Stimulated activated CD4-positive, alpha-beta T cell treated with anti-CD3 and anti-CD28 coated beads, Interleukin-2, amount 100 ng/mL, for 48 hours (primary cell): ENCODE results near the gene TCEA2.
A peak's percentile ranks its signal among the peaks of the same experiment; 100 is the strongest.

Source experiments
- DNase-seq, 2 donors: peaks; one replicate each; pipeline ENCODE4 v3.0.0-alpha.2; 2020

Gene TCEA2

DNA sequence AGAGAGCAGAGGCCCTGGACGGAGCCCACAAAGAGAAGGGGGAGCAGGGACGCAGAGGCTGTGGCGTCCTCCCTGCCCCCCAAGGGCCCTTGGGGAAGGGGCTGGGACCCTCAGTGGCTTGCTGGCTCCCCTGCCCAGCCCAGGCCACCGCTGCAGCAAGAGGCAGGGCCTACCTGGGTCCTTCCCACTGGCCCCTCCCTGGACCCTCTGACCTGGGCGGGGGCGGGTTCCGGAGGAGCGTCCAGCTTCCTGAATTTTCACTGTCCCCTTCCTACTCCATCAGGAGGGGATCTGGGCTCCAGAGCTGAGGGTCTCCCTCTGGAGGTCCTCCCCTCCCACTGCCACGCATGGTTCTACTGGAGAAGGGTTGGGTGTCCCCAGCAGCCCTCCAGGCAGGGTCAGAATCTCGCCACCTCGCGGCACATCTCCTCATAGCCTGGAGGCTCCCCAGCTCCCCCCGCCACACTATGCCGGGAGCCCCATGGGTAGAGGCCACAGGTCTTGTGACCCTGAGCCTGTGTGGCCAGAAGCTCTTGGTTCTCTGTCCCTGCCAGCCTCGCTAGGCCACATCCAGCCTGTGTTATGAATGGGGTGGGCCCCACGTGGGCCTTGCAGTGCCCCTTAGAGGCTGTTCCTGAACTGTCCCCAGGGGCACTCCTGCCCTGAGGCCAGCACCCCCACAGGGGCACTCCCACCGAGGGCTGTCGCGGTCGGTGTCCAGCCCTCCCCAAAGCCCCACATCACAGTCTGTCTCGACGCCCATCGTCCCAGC lies 12.6 kb upstream of the TCEA2 start:
- DNase-seq, result no peak

DNA sequence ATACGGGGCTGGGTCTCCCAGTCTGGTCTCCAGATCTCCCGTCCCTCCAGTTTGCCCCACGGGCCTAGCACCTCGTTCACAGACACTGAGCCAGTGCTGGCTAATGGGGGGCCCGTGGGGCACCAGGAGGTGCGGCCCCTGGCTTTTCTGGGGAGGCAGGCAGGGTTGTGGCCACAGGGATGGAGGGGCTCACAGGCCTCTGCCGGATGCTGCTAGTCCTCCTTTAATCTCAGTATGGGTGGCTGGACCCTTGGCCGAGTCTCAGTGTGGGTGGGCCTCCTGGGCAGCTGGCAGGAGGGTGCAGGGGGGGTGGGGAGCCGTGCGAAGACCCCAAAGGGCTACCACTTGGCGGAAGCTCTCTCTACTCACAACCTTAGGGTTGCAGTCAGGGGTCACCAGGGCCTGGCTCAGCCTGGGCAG lies 12.0 kb upstream of the TCEA2 start:
- no peak for DNase-seq

DNA sequence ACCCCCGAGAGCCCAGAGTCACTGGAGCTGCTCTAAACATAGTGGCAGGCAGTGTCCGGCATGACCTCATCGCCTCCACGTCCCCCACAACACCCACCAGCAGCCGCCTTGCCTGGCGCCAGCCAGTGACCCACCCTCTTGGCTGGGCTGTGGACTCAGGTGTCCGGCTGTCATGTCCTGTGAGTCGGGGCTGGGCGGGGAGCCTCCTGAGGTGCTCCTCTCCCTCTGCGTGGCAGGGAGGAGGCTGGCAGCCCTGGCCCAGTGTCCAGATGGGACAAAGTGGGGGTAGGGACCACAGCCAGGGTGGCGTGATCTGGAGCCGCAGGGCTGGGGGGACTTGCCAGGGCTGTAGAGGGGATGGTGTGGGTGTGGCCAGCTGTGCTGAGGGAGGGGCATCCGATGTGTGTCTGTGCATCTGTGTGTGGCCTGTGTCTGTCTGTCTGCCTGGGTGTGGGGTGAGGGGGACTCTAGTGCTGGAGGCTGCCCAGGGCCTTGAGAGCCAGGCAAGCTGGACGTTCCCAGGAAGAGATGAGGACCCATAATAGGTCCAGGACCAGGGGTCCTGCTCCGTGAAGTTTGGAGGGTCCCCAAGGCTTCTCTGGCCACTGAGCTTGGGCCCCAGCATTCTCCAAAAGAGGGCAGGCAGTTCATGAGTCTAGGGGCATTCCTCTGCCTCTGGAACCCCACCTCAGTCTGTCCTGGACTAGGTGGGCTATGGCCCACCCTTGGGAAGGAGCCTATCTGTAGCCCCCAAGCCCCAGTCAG lies 11.3 kb upstream of the TCEA2 start:
- DNase-seq, result no peak

- DNase-seq, result no peak
Measured at GRCh38 chr20:64052326-64052722, 10.7 kb upstream of the TCEA2 start.

GRCh38 chr20:64052987-64053840 lies 9.8 kb upstream of the TCEA2 start:
- DNase-seq, result no peak

- no peak for DNase-seq
Measured at GRCh38 chr20:64053841-64054661, 8.9 kb upstream of the TCEA2 start.

DNA sequence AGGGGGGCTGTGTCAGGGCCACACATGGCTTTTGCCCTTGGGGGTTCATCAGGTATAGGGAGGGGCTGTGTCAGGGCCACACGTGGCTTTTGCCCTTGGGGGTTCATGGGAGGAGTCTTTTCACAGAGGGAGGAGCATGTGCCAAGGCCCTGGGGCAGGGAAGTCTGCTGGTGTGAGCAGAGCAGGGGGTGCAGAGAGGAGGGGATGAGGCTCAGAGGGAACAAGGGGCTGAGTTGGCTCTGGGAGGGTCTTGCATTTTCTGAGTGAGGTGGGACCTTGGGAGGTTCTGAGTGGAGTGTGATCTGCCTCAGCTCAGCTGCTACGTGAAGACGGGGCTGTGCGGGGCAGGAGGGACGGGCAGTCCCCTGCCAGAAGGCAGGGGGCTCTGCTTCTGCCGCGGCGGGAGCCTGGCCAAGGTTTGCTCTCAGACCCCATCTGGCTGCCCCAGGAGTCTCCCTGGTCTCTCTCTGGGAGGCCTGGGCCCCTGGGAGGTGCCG lies 7.6 kb upstream of the TCEA2 start:
- DNase-seq, result no peak

DNA sequence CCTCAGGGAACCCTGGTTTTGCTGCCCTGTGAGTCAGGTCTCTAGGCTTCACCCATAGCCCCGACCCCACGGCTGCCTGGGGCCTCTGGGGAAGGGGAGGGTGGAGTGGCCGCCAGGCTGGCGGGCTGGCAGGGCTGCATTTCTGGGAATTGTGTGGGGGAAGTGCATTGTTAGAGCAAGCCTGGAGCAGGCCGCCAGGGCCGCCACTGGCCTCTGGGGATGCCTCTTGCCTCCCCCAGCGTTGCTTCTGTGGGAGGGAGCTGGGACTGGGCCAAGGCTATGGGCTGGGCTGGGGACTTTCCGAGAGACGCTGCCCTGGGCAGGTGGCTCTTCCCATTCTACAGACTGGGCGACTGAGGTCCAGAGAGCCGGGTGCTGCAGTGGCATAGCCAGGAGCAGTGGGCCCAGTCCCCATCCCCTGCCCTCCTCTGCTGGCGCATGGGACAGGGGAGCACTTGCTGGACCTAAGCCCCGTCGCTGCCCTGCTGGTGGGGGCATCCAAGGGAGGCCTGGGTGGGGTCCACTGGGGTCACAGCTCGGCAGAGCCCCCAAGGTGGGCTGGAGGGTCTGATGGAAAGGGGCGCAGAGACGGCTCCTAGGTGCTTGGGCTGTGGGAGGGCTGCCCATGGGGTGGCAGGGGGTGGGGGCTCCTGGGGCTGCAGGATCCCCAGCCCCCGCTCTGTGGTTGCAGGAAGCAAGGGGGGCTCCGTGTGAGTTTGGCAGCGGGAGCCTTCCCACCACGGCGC lies 6.9 kb upstream of the TCEA2 start:
- DNase-seq, result no peak

DNA sequence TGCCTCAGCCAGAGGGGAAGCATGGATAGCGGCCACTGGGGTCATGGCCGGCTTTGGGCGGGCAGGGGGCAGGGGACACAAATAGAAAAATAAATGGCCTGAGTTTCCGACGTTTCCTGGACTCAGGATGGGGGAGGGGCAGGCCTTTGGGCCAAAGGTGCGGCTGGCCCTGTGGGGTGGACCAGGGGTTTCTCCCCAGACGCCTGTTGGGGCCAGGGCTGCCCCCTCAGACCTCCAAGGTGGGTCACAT lies 6.4 kb upstream of the TCEA2 start:
- DNase-seq, result no peak

GRCh38 chr20:64056889-64057627 lies 5.9 kb upstream of the TCEA2 start:
- no peak for DNase-seq

DNA sequence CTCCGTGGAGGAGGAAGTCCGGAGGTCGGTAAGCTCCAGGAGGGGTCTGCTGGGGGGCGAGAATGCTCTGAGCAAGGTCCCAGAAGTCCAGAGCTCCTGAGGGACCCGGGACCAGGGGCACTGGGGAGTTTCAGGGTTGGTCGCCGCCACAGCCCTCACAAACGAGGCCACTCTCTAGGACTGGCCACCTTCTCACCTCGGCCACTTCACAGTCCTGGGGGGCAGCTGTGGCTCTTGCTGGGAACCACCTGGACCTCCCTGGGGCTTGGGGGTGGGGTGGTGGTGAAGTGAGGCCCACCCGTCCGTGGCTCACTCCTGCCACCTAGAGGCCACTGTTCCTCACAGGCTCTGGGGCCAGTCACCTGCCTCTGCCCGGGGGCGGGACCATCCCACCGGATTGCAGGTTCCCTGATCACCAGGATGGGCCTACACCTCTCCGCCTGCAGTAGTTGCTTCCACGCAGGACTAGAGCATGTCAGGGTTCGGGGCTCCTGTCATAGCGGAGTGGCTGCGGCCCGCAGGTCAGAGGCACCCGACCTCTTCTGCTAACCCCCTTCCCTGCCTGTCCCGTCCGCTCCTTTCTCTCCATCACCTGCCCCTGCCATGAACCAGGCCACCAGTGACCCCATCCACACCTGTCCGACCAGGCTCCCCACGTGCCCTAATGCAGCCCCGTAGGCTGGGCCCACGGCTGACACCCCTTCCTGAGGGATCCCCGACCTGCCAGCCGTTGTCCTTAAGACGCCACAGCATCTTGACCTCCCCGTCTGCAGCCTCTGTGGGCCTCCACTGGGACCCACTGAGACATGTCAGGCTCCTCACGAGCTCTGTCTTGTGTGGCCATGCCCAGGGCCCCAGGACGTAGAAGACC lies 5.1 kb upstream of the TCEA2 start:
- peak; percentile 84 to 90 for DNase-seq

DNA sequence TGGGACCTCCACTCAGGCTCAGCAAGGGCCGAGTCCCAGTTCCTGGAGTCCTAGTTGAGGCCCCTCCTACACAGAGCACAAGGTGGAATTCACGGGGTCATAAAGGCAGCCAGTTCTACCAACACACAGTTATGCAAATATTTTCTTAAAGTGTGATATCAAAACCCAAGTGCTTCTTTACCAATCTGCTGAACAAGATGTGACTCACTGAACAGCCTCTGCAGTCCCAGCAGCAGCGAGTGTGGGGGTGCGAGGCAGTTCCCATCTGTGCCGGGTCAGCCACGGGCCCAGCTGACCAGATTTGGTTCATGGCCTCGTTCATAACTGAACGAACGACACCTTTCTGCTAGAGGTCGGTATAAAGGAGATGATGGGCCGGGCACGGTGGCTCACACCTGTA lies 4.5 kb upstream of the TCEA2 start:
- DNase-seq, result no peak

- no peak for DNase-seq
Measured at GRCh38 chr20:64062276-64062595, 762 bp upstream of the TCEA2 start.

GRCh38 chr20:64063389-64064144 lies 569 bp downstream of the TCEA2 start:
- no peak for DNase-seq

DNA sequence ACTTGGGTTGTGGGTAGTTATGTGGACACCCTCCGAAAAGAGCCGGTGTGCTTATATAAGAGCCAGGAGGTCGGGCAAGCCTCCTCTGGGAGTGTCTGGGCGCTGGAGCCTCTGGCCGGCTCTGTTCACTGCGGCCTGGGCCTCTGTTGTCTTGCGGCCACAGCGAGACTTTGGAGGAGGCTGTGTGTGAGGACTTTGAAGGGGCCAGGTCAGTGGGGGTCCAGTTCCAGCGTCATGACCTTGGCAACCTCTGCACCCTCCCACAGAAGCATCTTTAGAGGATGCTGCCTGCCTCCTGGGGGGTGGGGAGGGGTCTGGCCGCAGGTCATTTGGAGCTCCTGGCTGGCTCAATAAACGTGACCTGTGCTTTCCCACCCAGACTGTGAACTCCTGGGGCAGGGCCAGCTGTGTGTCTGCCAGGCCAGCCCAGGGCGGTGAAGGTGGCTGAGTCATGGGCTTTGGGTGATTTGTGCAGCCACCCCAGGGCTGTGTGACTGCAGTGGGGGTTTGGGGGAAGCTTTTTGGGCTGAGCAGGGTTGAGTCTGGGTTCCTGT lies 1.2 kb downstream of the TCEA2 start:
- no peak for DNase-seq

DNA sequence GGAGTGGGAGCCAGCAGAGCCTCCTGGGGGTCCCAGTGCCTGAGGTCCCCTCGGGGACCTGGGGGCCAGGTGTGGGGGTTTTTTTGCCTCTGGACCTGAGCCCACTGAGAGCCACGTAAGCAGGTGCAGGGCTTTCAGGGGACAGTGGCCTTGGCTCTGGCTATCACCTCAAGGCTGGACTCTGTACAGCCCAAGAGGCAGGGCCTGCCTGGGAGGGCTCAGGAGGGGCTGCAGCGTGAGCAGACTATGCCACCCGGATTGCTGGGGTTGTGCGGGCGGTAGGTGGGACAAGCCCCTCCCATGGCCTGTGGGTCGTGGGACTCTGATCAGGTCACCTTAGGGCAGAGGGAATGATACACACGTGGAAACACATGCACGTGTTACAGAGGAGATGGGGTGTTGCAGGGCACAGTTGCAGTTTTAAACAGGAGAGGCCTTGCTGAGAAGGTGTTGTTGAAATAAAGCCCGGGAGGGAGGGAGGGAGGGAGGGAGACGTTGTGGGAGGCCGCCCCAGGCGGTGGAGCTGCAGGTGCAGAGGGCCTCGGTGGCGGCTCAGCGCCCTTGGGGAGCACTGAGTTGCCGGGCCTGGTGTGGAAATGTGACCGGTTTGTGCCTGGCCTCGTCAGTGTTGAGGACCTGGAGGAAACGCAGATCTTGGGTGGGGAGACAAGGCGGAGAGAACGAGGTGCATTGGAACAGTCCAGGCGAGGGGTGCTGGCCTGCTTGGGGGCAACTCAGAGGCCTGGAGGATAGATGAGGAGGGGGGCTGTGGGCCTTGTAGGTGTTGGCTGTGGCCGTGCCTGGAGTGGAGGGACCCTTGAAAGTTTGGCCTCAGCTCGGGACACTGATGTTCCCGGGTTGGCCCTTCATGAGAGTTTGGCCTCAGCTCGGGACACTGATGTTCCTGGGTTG lies 2.3 kb downstream of the TCEA2 start:
- no peak for DNase-seq

GRCh38 chr20:64065974-64066343 lies 3.0 kb downstream of the TCEA2 start:
- peak; percentile 42 to 49 for DNase-seq

DNA sequence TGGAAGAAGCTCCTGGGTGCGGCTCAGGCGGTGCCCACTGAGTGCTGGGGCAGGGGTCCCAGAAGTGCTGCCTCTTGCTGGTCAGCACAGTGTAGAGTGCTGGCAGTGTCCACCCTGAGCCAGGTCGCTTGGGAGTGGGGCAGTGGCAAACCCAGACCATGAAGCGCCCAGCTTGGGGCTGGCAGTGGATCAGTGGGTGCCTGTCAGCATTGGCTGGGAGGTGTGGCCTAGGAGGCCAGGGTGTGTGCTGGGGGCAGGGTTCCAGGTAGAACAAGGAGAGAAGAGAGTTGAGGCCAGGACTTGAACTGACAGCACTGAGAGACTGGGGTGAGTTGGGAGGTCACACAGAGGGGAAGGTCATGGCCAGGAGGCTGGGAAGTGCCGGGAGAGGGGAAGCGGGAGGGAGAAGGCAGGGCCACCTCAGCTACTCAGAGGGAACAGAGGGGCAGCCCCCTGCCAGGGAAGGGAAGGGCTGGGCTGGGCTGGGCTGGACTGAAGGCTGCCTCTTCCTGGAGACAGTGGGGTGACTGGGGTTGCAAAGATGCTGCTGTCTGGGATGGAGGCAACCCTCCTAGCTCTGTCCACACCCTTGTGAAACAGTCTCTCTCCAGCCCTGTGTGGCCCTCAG lies 4.1 kb downstream of the TCEA2 start:
- no peak for DNase-seq
